ENCODE results near the gene CAB39.

CAB39 gene

DNA sequence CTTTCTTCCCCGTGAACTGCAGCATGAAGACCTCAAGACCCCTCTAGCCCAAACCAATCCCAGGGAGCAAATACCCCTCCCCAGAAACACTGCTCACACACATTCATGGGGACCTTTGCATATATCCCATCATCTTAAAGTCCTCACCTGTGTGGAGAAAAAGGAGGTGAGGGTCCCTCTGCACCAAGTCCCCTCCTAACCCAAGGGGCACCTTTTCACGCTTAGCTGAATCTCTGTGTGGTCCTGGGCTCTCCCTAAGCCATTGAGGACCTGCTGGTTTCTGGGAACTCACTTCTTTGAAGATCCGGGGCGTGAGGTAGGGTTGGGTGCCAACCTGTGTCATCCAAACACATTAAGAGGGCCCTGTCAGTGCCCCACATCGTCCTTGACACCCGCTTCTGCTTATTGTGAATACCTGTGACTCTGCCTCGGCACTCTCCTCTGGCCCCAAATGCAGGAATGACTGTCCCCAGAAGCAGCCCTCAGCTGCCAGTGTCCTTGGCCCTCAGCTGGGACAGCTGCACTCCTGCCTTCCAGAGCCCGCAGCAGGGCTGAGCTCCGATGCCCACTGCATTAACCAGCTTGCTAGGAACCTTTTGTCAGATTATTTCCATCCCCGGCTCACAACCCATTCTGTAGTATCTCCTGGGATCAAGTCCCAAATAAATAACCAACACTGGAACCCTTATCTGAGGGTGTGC is 110.8 kb downstream of the CAB39 start:
- no peak for DNase-seq

GRCh38 chr2:230824406-230824978 is 111.8 kb downstream of the CAB39 start:
- peak; percentile 26 to 72 for DNase-seq

- no peak for DNase-seq
Observed at GRCh38 chr2:230825354-230825753, 112.7 kb downstream of the CAB39 start.

GRCh38 chr2:230827774-230828271 is 115.2 kb downstream of the CAB39 start:
- DNase-seq = no peak

DNA sequence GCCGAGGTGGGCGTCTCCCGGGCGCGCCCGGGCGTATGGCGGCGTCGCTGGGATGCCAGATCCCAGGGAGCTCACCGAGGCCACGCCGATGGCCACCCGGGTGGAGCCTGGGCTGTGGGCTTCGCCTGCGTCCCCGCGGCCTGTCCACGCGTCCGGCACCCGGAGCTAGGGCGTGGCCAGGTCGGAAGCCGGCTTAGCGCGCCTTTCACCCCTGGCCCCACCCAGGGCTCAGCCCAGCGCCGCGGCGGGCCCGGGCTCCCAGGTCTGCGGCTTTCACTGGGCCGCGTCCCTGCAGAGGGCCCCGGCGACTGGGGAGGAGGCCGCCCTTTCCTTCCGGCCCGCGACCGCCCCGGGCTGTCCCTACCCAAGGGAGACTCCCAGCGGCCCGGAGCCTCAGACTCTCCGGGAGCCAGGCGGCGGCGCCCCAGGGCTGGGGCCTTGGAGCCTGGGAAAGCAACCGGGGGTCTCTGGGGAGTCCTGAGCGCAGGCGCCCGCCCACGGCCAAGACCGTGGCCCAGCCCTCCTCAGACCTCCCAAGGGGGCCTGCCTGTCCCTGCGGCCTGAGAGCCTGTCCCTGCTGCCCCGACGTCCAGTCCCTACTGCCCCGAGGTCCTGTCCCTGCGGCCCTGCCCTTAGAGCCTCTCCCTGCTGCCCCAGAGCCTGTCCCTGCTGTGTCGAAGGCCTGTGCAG is 115.8 kb downstream of the CAB39 start:
- DNase-seq = no peak

DNA sequence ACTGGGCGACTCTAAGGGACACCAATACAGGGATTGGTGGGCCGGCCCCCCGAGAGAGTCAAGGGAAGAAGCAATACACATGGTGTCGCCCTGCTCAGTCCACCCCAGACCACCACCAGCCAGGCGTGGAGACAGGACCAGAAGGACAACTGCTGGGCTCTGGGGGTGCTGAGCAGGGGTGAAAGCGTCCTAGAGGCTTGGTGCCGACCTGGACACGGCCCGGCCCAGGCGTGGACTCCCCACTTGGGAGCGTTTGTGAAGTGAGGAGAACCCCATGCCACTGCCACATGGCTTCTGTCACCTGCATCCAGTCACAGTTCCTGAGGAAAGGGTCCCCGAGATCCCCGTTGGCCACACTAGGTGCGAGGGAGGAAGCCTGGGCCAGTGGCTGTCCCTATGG is 116.7 kb downstream of the CAB39 start:
- DNase-seq = no peak

GRCh38 chr2:230829959-230830358 is 117.3 kb downstream of the CAB39 start:
- DNase-seq = no peak

GRCh38 chr2:230830428-230830827 is 117.8 kb downstream of the CAB39 start:
- no peak for DNase-seq

GRCh38 chr2:230840301-230840700 is 127.7 kb downstream of the CAB39 start:
- DNase-seq = no peak

GRCh38 chr2:230842473-230842872 is 129.8 kb downstream of the CAB39 start:
- DNase-seq = no peak

DNA sequence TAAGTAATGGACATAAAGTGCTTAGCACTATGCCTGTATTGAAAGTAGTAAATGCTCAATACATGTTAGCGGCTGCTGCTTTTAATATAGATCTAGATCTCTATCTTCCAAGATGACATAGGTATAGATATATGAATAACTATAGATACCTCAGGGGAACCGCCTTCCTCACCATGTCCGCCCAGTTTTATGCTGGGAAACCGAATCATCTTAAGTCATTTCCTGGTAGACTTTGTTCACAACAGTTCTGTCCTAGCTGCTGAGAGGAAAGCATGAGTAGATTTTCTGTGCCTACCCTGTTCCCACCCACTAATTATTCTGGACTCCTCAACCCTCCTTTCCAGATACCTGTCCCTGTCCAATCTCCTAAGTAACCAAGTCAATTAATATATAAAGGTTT is 130.5 kb downstream of the CAB39 start:
- DNase-seq = no peak

DNA sequence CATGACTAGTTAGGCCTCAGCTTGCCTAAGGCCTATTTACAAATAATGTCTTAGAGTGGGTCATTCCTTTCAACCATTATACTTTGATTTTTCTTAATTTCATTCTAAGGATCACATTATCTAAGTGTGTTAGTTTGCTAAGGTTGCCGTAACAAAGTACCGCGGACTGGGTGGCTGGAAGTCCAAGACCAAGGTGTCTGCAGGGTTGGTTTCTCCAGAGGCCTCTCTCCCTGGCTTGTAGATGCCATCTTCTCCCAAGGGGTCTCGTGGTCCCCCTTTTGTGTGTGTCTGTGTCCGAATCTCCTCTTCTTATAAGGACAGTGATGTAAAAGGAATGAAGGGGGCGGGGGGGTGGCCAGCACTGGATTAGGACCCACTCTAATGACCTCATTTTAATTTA is 133.7 kb downstream of the CAB39 start:
- no peak for DNase-seq

GRCh38 chr2:230847883-230848388 is 135.3 kb downstream of the CAB39 start:
- DNase-seq = peak; percentile 54 to 72

DNA sequence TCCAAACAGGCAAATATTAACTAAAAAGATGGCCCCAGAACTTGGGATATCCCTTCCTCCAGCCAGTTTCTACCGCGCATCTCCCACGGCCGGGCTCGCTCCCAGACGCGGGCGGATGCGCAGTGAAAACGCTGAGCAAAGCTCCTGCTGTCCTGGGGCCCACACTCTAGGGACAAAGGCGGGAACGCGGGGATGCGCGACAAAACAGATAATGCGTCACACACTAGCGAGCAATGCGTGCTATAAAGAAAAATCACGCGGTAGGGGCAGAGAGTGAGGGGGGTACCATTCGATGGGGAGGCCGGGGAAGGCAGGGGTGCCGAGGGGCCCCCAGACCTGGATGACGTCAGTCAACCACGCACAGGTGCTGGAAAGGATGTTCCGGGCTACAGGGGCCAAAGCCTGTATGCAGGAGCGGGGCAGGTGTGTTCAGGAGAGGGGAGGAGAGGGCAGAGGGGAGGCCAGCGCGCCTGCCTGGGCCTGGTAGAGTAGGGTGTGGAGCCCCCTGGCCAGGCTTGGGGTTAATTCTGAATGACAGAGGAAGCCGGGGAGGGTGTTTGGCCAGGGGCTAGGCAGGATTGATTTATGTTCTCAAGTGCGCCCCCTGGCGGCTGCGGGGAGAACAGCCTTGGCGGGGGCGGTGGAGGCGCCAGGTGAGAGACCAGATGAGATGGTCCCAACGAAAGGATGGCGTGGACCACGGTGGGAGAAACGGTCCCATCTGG is 137.2 kb downstream of the CAB39 start:
- DNase-seq = no peak

- no peak for DNase-seq
Observed at GRCh38 chr2:230850358-230850658, 137.7 kb downstream of the CAB39 start.

GRCh38 chr2:230852113-230852512 is 139.5 kb downstream of the CAB39 start:
- no peak for DNase-seq

GRCh38 chr2:230861552-230862255 is 149.1 kb downstream of the CAB39 start:
- no peak for DNase-seq

DNA sequence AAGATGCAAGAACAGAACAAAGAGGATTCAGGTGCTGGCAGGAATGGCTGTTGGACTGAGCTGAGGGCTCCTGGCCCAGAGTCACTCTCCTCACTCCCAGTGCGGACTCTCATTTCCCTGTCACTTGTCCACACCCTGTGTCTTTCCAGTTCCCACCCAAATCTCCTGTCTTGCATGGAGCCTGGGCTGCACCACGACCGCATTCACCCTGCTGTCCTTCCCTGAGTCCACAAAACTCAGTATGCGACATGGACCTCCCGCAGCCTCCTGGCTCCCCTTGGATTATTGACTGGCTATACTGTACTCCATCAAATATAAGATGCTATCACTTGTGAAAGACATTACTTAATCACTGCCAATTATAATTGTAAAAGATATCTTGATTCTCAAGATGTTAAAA is 149.7 kb downstream of the CAB39 start:
- no peak for DNase-seq

DNA sequence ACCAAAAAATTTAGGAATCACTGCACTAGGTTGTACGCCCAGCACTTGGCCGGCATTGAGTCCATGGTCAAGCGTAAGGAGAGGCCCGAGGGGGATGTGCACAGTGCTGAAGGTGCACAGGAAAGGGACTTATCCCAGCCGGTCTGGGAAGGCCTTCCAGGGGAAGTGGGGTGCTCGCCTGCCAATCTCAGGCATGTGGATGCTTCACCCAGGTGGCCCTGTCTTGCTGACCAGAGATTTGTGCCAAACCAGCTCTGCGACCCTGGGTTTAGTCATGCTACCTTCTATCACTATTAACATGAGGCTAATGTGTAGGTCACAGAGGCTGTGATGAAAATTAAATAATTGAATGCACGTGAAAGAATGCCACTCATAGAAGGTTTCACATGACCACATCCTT is 150.4 kb downstream of the CAB39 start:
- no peak for DNase-seq

- DNase-seq = no peak
Observed at GRCh38 chr2:230863442-230864121, 150.9 kb downstream of the CAB39 start.

DNA sequence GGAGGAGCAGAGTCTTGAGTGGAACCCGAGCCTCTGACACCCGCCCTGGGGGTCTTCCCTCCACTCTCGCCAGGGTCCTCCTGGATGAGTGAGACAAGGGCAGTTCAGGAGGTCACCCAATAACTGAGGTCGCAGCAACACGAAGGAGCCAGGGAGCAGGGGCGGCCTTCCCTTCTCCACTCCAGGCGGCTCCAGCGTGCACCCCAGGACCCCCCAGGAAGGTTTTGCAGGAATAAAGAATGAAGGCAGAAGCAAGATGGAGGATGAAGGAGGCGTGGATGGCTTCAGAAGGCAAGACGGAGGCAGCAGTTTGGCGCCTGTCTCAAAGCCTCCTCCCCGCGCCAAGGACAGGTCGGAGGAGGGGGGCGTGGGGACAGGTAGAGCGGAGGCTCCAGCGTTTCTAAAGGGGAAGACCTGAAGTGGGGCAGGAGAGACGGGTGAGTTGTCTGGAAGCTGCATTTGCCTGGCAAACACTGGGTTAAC is 151.5 kb downstream of the CAB39 start:
- no peak for DNase-seq
